ENCODE results near the gene MAGED1.

GRCh38 chrX:51857159-51857733 lies 36.2 kb upstream of the MAGED1 start:
- TF ChIP-seq GTF2F1 (IDR thresholded peaks at IDR 0.05; ENCODE audit: borderline replicate concordance, low read depth, low read length) (no peak), POLR2A (IDR thresholded peaks at IDR 0.05; ENCODE audit: control extremely low read depth in 1 of 2, low read depth in 2 of 2, low read length in 2 of 2) (no peak), EZH2 (IDR thresholded peaks at IDR 0.05; ENCODE audit: low read depth, low read length, severe bottlenecking) (no peak), RNF2 (IDR thresholded peaks at IDR 0.05; ENCODE audit: borderline replicate concordance, low read depth, low read length, missing control alignments, poor library complexity, severe bottlenecking) (no peak), SP4 (IDR thresholded peaks at IDR 0.05; ENCODE audit: low read length) (no peak), SUZ12 (IDR thresholded peaks at IDR 0.05; ENCODE audit: low read length) (no peak), RAD21 (IDR thresholded peaks at IDR 0.05 in 1 of 2, conservative IDR thresholded peaks at IDR 0.05 in 1 of 2; ENCODE audit: low read depth in 2 of 2, low read length in 2 of 2) (no peak), SIX5 (IDR thresholded peaks at IDR 0.05; ENCODE audit: low read depth, low read length) (no peak), ATF2 (IDR thresholded peaks at IDR 0.05; ENCODE audit: low read length) (no peak), YY1 (IDR thresholded peaks at IDR 0.05; ENCODE audit: low read depth, low read length) (no peak), CTCF (IDR thresholded peaks at IDR 0.05; ENCODE audit: control extremely low read depth in 1 of 3, insufficient read depth in 1 of 3, low read depth in 1 of 3, low read length in 3 of 3) (no peak), EP300 (IDR thresholded peaks at IDR 0.05; ENCODE audit: borderline replicate concordance in 1 of 2, low read depth in 2 of 2, low read length in 2 of 2) (no peak), JUND (IDR thresholded peaks at IDR 0.05; ENCODE audit: low read length) (no peak), HDAC2 (IDR thresholded peaks at IDR 0.05; ENCODE audit: borderline replicate concordance in 1 of 2, low read depth in 2 of 2, low read length in 2 of 2) (no peak)

All from H1 (cell line).